Calu3 (cell line): ENCODE results near the gene NLN. TPM values are rescaled to one million over a fixed set of nuclear protein-coding genes. Genes with fewer than 3 reads are reported as not detected.

Experiments used
- BruUV-seq: library from RNA; stranded (reverse); fragments of 400-500 nt; replicated peaks from 2 replicates; lab custom pipeline; 2021; lab: Mats Ljungman, UMichigan
- CTCF ChIA-PET: fragments of 300-600 bp; sonication (Branson Sonifier 250); formaldehyde crosslinking; loops from one replicate; lab custom pipeline; 2022; ENCODE audit warnings: antibody characterized with exemption; lab: Charles Lee
- DNase-seq: peaks from one replicate; pipeline ENCODE4 v3.0.0; 2022
- H3K27ac Mint-ChIP-seq: one replicate; pipeline ENCODE4 v1.8.0; 2022; ENCODE audit warnings: mixed read lengths; ENCODE audit not compliant: unreplicated experiment
- H3K27me3 Mint-ChIP-seq: one replicate; pipeline ENCODE4 v1.8.0; 2022; ENCODE audit warnings: mixed read lengths; ENCODE audit not compliant: unreplicated experiment
- H3K36me3 Mint-ChIP-seq: one replicate; pipeline ENCODE4 v1.8.0; 2022; ENCODE audit warnings: mild to moderate bottlenecking, moderate library complexity, mixed read lengths; ENCODE audit not compliant: insufficient read depth, unreplicated experiment
- H3K4me1 Mint-ChIP-seq: one replicate; pipeline ENCODE4 v1.8.0; 2022; ENCODE audit warnings: mild to moderate bottlenecking, low read depth, mixed read lengths; ENCODE audit not compliant: unreplicated experiment
- H3K4me3 Mint-ChIP-seq: one replicate; pipeline ENCODE4 v1.8.0; 2022; ENCODE audit warnings: mild to moderate bottlenecking, low read depth, moderate library complexity, mixed read lengths; ENCODE audit not compliant: unreplicated experiment
- H3K9me3 Mint-ChIP-seq: one replicate; pipeline ENCODE4 v1.8.0; 2022; ENCODE audit warnings: low read depth, mixed read lengths; ENCODE audit not compliant: unreplicated experiment
- CTCF ChIP-seq: fragments of 200-600 bp; IDR thresholded peaks from one replicate; pipeline ENCODE4 v1.8.0; 2022; ENCODE audit warnings: antibody characterized with exemption; ENCODE audit not compliant: unreplicated experiment
- intact Hi-C: fragments of 100-400 bp; cut with micrococcal nuclease; formaldehyde crosslinking; loops from one replicate; pipeline ENCODE4 v1.10.0; 2022; ENCODE audit not compliant: unreplicated experiment
- total RNA-seq: library from RNA; stranded (reverse); gene quantifications from 2 replicates; pipeline ENCODE4 v1.2.3, GENCODE V29; 2022

NLN gene
- total RNA-seq, 1 experiment from 2014 or later: 47.9 TPM

GRCh38 chr5:65696892-65697291 is 25.1 kb upstream of the NLN start:
- no peak overlapping the region for H3K4me3 Mint-ChIP-seq
- H3K4me1 Mint-ChIP-seq: no peaks in the 10 kb centered on the region
- H3K36me3 Mint-ChIP-seq: no peaks in the 10 kb centered on the region
- intact Hi-C loops: no loop called here
- no peak for DNase-seq
- no TSS peak for BruUV-seq
- no peak for TF ChIP-seq CTCF
- CTCF ChIA-PET: no interaction called here
- no peak overlapping the region for H3K27ac Mint-ChIP-seq
- no peaks in the 10 kb centered on the region for H3K9me3 Mint-ChIP-seq
- no peaks in the 10 kb centered on the region for H3K27me3 Mint-ChIP-seq

- BruUV-seq: no TSS peak
- CTCF ChIA-PET: no interaction called here
- Mint-ChIP-seq H3K27me3 (no peaks in the 10 kb centered on the region), H3K4me3 (no peak overlapping the region), H3K27ac (no peak overlapping the region), H3K36me3 (no peaks in the 10 kb centered on the region), H3K4me1 (no peaks in the 10 kb centered on the region), H3K9me3 (no peaks in the 10 kb centered on the region)
- TF ChIP-seq CTCF: no peak
- intact Hi-C loops: no loop called here
- DNase-seq: no peak
Measured at GRCh38 chr5:65699338-65699737, 22.7 kb upstream of the NLN start.

- no peak overlapping the region for H3K27ac Mint-ChIP-seq
- no peaks in the 10 kb centered on the region for H3K4me1 Mint-ChIP-seq
- no peaks in the 10 kb centered on the region for H3K27me3 Mint-ChIP-seq
- H3K36me3 Mint-ChIP-seq: no peaks in the 10 kb centered on the region
- DNase-seq: no peak
- CTCF ChIA-PET: no interaction called here
- TF ChIP-seq CTCF: no peak
- no peak overlapping the region for H3K4me3 Mint-ChIP-seq
- no TSS peak for BruUV-seq
- no peaks in the 10 kb centered on the region for H3K9me3 Mint-ChIP-seq
- intact Hi-C loops: no loop called here
Measured at GRCh38 chr5:65702036-65702435, 20.0 kb upstream of the NLN start.

GRCh38 chr5:65704621-65705239 is 17.3 kb upstream of the NLN start:
- no peaks in the 10 kb centered on the region for H3K36me3 Mint-ChIP-seq
- H3K9me3 Mint-ChIP-seq: no peaks in the 10 kb centered on the region
- intact Hi-C loops: no loop called here
- DNase-seq: no peak
- no peak overlapping the region for H3K4me3 Mint-ChIP-seq
- BruUV-seq: no TSS peak
- no peaks in the 10 kb centered on the region for H3K4me1 Mint-ChIP-seq
- H3K27me3 Mint-ChIP-seq: no peaks in the 10 kb centered on the region
- CTCF ChIA-PET: no interaction called here
- no peak overlapping the region for H3K27ac Mint-ChIP-seq
- no peak for TF ChIP-seq CTCF
